Coronary artery (tissue), 2 donors: ENCODE results near the gene RPRML.

ENCODE experiments used
- DNase-seq: peaks from one replicate; pipeline ENCODE4 v3.0.0-alpha.2; 2017; ENCODE audit warnings: low spot score
- H3K27ac ChIP-seq, 2 donors: fragments of 200-600 bp; sonication (generic); one replicate each; pipeline ENCODE4 v1.5.1; 2016 to 2019
- H3K4me3 ChIP-seq: fragments of 200-600 bp; sonication (generic); 2 replicates; pipeline ENCODE4 v1.5.1; 2016; ENCODE audit warnings: mild to moderate bottlenecking, moderate library complexity
- TF ChIP-seq, protein P1 (sequence below): fragments of 200-600 bp; sonication (generic); IDR thresholded peaks from one replicate; pipeline ENCODE4 v1.5.1; 2019; ENCODE audit warnings: antibody characterized with exemption

RPRML gene

DNA sequence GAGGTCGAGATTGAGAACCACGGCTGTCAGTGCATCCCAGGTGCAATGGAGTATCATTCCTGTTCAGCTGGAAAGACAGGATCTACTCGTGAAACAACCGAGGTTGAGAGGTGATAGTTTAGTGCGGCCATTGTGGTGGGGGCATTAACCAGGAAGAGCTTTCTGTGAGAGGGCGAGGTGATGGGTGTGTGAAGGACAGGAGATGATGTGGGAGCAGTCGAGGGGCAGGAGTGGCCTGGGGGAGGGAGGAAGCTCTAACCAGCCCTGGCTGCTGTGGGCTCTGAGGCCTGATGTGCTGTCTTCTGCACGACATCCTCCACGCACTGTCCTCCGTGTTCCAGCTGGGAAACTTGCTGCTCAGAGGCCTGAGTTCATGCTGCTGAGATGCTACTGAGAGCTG lies 34.1 kb downstream of the RPRML start:
- DNase-seq = no peak
- Histone ChIP-seq H3K4me3 (no peak overlapping the region), H3K27ac (no peak overlapping the region)
- TF ChIP-seq, protein P1, sequence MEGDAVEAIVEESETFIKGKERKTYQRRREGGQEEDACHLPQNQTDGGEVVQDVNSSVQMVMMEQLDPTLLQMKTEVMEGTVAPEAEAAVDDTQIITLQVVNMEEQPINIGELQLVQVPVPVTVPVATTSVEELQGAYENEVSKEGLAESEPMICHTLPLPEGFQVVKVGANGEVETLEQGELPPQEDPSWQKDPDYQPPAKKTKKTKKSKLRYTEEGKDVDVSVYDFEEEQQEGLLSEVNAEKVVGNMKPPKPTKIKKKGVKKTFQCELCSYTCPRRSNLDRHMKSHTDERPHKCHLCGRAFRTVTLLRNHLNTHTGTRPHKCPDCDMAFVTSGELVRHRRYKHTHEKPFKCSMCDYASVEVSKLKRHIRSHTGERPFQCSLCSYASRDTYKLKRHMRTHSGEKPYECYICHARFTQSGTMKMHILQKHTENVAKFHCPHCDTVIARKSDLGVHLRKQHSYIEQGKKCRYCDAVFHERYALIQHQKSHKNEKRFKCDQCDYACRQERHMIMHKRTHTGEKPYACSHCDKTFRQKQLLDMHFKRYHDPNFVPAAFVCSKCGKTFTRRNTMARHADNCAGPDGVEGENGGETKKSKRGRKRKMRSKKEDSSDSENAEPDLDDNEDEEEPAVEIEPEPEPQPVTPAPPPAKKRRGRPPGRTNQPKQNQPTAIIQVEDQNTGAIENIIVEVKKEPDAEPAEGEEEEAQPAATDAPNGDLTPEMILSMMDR = no peak

DNA sequence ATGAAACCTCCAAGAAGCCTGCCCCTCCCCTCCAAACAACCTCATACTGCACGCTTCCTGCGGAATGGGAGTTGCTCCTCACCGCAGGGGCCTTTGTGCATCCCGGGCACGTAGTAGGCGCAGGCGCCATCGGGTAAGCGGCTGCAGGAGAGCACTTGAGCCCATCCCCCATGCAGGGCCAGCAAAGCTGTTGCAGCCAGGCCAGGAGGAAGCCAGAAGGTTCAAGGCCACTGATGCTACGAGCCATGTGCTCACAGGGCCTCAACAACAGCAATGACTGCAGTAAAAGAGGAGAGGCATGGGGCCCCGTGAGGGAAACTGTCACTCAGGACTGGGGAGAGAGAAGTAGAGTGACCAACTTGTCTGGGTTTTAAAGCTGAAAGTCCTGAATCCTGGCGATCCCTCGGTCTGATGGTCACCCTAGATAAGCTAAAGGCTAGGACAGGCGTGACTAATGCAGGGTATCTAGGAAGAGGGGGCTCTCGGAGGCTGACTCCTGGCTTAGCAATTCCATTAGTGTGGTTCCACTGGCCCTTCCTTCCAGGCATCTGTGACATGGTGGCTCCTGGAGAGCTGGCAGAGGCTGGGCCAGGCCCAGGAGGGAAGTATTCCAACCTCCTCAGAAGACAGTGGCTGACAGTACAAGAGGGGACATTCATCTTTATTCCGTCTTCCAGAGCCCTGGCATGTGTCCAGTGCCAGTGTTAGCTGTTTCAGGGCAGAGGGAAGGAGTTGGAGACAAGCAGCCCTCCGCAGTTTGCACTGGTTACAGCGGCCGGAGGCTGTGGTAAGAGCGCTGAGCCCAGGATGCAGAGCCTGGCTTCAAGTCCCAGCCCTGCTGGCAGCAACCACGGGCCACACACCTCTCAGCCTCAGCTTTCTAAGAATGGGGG lies 35.3 kb downstream of the RPRML start:
- DNase-seq = no peak
- Histone ChIP-seq H3K27ac (no peak overlapping the region), H3K4me3 (no peak overlapping the region)
- TF ChIP-seq, protein P1 = no peak

DNA sequence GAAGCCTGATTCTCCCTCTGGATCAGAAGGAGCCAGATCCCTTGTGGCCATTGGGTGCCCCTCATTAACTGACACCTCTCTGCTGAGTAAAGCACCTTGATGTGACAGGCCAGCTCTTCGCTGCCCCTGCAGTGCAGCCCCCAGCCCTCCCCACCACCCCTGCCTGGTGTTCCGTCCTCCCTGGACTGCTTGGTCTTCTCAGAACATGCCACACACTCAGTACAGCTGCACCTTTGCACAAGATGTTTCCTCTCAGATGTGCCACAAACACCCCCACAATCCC lies 35.9 kb downstream of the RPRML start:
- H3K27ac ChIP-seq = no peak overlapping the region
- H3K4me3 ChIP-seq = no peak overlapping the region
- TF ChIP-seq, protein P1 = no peak
- DNase-seq = no peak

GRCh38 chr17:46942441-46943217 lies 36.4 kb downstream of the RPRML start:
- TF ChIP-seq, protein P1 = peak; percentile 50
- no peak overlapping the region for H3K4me3 ChIP-seq
- no peak overlapping the region for H3K27ac ChIP-seq
- no peak for DNase-seq

DNA sequence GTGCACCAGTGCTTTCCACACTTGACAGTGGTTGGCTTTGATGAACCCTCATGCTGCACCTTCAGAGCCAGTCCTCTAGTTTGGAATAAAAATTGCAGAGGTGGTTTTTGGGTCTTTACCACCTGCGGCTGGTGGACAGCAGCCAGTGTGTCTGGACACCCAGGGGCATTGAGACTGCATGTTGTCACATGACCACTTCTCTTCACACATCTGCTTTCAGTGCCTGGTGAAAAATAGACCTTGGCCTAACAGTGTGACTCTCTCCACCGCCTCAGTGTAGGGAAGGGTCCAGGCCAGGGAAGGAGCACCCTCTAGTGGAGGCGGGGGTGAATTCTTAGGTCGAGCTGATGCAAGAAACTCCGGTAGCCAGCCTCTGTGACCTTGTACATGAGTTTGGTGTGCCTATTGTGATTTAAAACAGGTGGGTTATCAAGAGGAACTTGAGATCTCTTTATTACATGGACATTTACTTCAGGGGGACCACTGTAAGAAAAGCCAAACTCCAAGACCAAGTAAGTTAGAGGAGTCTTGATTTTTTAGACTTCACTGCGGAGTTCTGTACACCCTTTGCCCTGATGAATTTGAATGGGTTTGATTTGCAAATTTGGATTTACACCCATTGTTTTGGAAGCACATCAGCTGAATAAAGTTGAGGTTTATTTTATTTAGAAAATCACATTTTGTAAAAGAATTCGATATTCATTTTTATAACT lies 38.2 kb downstream of the RPRML start:
- H3K27ac ChIP-seq = no peak overlapping the region

DNA sequence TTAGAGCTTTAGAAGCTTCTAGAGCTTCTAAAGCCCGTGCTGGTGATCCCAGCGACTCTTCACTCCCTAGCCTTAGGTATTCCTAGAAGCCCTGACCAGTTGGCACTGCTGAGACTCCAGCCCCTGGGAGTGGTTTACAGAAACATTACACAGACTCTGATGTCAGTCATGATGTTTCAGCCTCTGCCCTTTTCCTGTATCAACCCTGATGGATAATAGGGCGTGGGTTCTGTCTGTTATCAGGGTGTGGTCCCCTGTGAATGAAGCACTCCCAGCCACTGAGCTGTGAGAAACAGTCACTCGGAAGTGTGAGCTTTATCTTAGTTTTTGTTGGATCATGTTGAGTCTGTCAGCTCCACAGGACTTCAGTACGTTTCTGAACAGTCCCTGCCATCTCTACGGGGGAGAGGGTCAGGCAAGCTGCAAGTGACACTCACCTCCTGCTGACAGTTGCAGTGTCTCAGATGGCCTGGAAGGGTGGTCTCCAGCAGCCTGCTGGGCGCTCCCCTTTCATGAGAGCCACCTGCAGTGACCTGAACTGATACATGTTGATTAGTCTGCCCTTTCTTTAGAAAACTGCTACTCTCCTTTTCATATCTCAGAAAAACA lies 43.3 kb downstream of the RPRML start:
- no peak overlapping the region for H3K4me3 ChIP-seq
- TF ChIP-seq, protein P1 = no peak
- peak overlapping the region in 1 of 2 donors; percentile 8 for H3K27ac ChIP-seq
- DNase-seq = no peak

More for the DNA sequence above, 38.2 kb downstream of the RPRML start:
- TF ChIP-seq, protein P1 = peak; percentile 61
- no peak for DNase-seq
- H3K4me3 ChIP-seq = no peak overlapping the region
